ENCODE results near the gene KCNC1.

KCNC1 gene

DNA sequence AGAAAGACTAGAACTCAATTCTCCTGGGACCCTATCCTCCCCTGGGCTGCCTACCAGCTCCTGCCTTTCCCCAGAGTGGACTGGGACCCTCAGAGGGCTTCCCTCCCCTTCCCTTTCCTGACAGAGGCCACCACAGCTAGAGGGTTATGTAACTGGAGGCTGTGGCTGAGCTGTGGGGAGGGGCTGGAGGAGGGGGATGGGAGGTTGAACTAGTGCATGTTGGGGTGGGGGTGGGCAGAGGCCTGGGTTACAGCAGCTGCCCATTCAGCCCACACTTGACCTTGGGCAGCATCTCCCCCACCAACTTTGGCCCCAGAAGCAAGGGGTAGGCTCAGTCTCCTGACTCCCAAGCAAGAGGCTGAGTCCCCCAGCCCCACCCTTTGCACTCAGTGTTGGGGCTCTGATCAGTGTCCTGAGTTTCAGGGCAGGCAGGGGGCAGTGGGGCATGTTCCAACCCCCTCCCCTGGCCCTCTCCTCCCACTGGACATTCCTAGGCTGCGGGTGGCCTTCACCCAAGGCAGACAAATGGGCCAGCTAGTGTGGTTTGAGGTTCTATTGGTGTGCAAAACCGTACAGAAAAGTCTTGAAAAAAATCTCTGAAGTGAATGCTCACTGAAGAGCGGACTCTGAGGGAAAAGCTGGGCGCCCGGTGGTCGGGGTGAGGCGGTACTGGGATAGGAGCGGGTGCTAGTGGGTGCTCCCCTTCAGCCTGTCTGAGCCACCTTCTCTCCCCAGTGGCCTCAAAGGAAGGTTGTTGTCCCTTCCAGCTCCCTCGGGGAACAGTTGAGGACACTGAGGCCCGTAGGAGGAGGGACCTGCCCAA is 3.8 kb downstream of the KCNC1 start:
- no peak for DNase-seq

- DNase-seq, result no peak
Observed at GRCh38 chr11:17739945-17740338, 5.4 kb downstream of the KCNC1 start.

- no peak for DNase-seq
Observed at GRCh38 chr11:17740649-17741235, 6.2 kb downstream of the KCNC1 start.

- no peak for DNase-seq
Observed at GRCh38 chr11:17741487-17741886, 6.9 kb downstream of the KCNC1 start.

GRCh38 chr11:17742019-17742418 is 7.4 kb downstream of the KCNC1 start:
- no peak for DNase-seq

DNA sequence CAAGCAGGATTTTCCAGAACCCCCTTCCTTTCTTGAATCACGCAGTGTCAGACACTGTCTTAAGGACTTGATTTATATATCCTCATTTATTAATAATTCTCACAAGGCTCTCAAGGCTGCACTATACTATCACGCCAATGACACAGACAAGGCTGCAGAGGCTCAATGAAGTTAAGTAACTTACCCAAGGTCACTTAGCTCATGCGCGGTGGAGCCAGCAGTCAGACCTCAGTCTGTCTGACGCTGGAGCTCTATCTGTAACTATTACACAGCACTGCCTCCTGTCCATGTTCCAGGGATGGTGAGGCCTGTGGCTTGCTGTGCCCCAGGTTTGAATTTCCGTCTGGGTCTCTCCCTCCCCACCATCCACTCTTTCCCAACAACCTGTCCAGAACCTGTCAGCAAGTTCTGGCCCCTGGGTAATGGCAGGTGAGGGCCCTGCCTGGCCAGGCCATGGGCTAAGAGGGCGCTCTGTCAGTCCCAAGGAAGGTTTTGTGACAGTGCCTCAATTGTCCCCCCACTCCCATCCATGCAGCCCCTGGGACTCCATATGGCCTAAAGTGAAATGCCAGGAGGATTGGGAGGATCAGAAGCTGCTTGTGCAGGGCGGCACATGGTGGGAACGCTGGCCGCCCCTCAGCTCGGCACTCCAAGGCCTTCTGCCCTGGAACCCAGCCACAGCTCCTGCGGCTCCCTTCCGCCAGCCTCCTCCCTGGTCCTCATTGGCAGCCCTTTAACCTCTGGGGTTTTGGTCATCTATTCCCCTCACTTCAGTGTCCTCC is 8.6 kb downstream of the KCNC1 start:
- no peak for DNase-seq

DNA sequence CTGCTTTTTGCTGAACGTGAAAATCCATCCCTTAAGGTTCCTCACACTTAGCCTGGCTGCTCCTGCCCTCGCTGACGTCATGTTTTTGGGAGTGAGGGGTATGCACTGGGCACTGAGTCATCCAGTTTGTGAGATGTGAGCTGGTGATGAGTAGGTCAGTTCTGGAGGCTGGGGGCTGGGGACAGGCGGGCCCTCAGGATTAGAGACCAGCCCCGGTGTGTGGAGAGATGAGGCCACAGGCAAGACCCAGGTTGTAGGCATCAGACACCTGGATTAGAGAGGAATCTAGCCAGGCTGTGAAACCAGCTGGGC is 9.2 kb downstream of the KCNC1 start:
- DNase-seq, result no peak

- DNase-seq, result no peak
Observed at GRCh38 chr11:17744151-17744940, 9.8 kb downstream of the KCNC1 start.

GRCh38 chr11:17745023-17745772 is 10.6 kb downstream of the KCNC1 start:
- DNase-seq, result no peak

DNA sequence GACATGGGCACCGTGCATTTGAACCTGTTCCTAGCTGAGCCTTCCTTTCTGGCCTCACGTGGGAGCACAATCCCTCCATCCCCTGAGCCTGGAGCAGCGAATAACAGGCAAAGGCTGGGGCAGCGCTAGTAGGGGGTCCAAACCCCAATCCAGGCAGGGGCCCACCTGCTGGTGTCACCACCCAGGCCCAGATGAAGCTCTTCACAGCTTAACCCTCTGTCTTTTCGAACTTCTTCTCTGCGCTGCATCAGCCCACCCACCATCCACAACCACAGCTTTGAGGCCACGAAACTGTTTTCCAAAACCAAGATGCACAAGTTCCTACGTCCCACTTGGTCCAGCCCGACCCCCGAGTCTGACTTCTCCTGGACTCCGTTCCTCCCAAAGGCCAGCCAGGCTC is 11.5 kb downstream of the KCNC1 start:
- DNase-seq, result no peak

DNA sequence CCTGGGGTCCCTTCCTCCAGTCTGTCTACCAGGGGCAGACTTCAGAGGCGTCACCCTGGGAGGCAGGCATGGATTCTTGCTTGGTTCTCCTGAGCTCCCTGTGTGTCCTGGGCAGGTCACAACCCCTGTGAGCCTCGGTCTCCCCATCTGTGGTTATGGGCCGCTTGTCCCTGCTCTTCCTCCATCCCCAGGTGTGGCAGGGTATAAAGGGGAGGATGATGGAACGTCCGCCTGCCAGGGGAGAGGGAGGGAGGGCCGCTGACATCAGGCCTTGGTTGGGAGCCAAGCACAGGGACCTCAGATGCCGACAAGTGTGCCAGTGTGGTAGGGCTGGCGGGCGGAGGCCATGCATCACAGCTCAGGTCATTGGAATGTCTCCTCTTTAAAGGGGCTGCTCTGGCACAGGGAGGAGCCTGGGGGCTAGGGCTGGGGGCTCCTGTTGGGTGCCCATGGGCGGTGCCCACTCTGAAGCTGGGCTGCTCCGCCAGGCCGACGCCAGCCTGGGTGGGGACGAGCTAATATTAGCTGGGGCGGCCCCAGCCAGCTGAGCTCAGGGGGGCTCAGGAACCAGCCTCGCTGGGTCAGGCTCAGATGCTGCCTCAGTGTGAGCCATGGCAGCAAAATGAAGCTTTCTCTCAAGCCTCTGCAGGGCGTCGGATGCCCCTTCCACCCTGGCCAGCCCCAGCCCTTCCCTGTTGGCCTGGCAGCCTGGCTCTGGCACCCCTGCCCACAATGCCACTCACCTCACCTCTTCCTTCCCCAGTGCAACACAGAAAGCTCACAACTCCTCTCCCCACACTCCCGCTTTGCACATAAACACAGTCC is 12.8 kb downstream of the KCNC1 start:
- no peak for DNase-seq

GRCh38 chr11:17748044-17748443 is 13.5 kb downstream of the KCNC1 start:
- no peak for DNase-seq

DNA sequence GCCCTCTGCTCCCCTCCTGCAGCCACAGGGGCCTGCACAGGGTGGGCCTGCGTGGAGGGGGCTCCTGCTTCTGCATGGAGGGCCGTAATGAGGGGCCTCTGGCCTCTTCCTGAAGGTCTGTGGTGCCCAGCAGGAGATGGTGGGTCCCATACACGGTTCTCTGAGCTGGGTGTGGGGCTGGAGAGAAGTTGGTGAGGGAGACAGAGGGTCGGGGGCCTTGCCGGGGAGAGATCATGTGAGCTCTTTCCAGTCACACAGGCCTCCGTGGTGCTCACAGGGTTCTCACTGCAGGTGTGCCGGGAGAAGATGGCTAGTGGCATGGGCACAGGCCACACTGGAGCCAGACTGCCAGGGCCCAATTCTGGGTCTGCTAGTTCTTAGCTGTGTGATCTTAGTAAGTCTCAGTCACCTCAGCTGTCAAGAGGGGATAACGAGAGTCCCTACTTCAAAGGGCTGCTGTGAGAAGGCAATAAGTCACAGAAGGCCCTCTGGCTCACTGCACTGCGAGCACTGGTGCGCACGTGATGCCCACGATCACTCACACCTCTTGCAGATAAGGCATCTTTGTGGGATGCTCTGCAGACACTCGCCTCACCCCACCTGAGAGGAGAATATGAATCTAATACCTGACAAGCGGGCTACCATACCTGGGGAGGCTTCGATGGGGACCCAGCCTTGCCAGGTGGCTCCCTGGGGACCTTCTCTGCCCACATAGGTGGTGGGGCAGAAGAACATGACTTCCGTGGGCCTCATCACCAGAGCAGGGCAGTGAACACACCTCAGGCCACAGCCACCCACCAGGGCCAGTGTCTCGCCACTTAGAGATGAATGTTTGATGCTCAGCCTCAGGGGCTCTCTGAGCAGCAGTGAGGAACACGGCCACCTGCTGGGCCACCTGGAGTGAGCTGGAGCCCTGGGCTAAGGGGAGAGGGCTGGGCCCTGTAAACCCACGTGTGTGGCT is 14.5 kb downstream of the KCNC1 start:
- DNase-seq, result no peak

DNA sequence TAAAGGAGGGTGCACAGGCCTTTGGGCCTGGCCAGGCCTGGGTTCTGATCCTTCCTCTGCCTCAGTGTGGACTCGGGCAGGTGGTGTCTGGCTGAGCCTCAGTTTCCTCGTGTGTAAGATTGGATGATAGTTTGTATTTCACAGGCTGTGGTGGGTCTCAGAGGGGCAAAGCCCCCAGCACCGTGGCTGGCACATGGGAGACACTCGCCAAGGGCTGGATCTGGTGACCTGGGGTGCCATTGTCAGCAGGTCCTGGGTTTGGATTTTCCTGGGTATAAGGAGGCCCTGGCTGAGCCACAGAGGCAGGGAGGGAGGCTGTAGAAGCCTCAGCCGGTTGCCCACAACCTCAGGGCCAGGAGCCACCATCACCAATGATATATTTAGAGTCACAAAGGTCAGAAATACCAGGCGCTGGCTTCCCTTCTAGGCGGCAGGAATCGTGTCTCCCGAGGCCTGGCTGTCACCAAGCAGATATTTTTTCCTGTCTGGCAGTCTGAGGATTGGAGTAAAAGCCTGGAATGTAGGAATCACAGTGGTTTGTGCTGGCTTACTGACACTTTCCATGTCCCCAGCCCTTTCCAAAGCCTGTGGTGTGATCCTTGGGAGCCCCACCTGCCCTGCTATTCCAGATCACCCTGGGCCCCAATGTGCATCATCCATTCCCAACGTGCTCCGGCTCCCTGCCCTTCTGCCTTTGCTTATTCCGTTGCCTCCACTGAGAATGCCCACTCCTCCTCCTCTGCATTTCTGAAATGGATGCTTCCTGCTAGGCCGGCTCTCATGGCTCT is 15.6 kb downstream of the KCNC1 start:
- DNase-seq, result no peak

- no peak for DNase-seq
Observed at GRCh38 chr11:17750801-17751165, 16.2 kb downstream of the KCNC1 start.

DNA sequence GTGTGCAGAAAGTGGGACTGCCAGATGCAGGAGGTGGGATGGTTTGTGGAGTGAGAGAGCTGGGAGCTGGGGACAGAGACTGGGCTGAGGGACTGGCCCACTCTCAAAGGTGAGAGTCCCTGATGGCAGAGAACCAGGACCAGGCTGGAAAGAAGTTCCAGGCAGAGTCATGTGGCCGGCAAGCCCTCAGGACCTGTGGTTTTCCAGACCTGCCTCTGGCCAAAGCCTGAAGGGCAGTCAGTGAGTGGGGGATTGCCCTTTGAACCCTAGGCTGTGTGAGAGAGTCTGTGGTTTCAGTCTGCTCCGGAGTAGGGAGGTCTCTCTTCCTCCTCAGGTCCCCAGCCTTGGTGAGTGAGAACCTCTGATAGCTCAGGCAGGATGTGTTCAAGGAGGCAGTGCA is 17.0 kb downstream of the KCNC1 start:
- DNase-seq, result no peak

GRCh38 chr11:17752144-17752543 is 17.6 kb downstream of the KCNC1 start:
- DNase-seq, result no peak

DNA sequence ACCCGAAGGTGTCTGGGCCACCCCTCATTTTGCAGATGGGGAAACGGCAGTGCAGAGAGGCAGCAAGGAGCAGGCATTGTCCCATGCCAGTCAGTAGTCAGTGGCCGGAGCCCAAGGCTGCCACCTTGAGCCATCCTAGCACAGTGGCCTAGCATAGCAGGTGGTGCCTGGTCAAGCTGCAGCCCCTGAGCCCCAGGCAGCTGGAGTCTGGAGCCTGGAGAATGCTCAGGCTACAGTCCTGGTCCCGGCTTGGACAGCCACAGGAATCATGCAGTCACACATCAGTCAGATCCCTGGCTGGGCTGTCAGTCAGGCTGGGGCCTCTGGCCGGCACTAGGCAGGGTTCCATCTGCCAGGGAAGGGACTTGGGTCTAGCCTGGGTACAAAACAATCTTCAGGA is 18.6 kb downstream of the KCNC1 start:
- DNase-seq, result no peak

GRCh38 chr11:17753641-17754040 is 19.1 kb downstream of the KCNC1 start:
- no peak for DNase-seq

DNA sequence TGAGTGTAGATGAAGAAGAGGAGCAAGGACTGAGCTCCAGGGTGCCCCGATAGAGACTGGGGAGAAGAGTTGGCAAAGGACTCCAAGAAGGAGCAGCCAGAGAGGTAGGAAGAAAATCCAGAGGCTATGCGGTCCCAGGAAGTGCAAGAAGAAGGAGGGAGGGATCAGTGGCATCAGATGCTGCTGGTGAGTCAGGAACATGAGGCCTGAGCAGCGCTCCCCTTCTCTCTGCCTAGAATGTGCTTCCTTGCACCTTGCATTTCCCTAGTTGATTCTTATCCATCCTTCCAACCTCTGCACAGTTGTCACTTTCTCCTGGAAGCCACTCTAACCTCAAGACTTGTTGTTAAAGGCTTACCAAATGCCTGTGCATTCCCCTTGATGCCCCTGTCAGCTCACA is 21.3 kb downstream of the KCNC1 start:
- no peak for DNase-seq
